GM21717 (cell line): ENCODE measurements around the gene SMURF1.
"Not testable (repeated sequence)": the region's sequence is repeated elsewhere in the genome, so short reads cannot be mapped to it uniquely, and the experiment has no call there.

ENCODE experiments used
- ATAC-seq: cut with Tn5 transposase; IDR thresholded peaks from one replicate; pipeline ENCODE4 v1.9.1; 2021; ENCODE audit warnings: mild to moderate bottlenecking, moderate library complexity; ENCODE audit not compliant: unreplicated experiment

SMURF1 gene

DNA sequence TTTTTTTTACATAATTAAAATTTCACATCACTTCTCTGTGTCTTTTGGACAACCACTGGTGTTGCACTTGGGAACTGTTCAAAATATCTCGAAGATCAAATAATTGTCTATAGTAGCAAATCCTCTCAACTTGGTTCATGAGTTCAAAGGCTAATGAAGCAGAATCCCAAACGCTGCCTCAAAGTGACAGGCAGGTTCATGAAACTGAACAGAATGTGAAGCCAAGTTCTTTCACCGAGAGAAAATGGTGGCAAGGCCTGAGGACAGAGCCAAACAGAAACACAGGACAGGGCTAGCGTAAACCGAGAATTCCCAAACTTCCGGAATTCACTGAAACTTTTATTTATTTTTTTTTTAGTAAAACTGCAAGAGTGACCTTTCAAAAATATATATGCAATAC is 21.1 kb downstream of the SMURF1 start:
- no peak for ATAC-seq

DNA sequence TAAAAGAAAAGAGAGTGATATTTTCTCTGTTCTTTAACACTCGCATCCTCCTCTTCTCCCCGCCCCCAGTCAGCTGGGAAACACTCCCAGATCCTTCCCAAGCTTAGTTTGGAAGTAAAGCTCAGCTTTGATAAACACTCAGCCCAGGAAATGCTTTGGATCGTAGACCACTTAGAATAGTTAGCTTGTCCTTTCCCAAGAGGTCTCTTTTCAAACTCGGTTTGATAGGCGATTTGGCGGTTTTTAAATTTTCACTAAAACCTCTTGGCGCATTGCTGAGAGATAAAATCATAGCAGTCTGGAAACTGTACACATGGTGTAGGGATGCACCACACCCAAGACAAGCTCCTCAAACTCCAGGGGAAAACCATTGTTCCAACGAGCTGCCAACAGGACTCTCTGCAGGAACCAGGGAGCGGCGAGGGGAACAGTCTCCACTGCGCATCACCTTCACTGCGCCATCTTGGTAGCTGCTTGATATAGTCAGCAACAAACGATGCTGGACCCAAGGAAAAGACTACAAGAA is 22.3 kb downstream of the SMURF1 start:
- ATAC-seq: no peak

DNA sequence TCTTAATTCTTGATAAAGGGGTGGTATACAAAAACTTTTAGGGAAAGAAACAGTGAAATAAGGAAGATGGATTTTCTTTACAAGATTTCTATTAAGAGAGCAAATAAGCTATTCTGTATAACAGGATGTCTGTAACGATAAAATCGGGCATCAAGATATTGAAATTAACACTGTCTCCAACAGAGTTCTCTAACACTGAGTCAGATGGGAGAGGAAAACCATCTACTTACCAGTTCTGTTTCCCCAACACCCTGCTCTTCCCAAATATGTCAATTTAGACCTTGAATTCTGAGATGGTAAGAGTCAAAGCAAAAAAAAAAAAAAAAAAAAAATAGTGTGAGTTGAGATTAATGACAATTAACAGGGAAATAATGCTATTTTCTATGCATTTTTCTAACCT is 23.0 kb downstream of the SMURF1 start:
- no peak for ATAC-seq

DNA sequence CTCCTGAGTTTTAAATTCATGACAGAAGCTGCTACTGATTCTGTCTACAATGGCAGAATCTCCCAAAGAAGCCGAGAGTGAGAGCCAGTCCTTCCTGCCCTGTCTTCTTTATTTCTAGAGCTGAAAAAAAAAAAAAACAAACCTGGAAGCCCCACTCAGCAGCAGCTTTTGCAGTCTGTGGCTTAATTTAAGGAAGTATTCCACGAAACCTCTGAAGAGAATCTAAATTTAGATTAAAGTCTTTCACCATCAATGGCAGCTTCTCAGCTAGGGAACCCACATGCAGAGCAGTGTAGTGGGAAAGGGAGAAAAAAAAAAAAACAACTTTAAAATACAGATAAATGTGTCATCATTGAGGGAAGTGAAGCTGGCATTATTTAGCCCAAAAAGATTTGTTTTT is 23.4 kb downstream of the SMURF1 start:
- ATAC-seq: no peak

DNA sequence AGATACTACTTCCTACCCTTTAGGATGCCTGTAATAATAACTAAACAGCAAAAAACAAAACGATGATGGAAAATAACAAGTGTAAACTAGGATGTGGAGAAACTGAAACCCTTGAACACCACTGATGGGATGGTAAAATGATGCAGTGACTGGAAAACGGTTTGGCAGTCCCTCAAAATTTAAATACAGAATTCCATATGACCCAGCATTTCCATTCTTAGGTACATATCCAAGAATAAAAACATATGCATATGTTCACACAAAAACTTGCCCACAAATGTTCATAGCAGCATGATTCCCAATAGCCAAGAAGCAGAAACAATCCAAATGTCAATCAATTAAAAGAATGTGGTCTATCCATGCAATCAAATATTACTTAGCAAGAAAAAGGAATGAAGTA is 25.8 kb downstream of the SMURF1 start:
- no peak for ATAC-seq

DNA sequence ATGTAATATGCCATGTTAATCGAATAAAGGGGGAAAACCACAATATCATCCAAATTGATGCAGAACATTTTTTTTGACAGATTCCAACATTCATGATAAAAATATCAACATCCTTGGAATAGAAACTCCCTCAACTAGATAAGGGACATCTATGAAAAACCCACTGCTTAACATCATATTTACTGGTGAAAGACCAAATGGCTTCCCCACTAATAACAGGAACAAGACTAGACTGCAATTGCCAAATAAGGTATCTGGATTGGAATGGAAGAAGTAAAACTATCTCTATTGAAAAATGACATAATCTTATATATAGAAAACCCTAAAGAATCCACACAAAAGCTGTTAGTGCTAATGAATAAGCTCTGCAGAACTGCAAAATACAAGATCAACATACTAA is 27.8 kb downstream of the SMURF1 start:
- ATAC-seq: no peak

DNA sequence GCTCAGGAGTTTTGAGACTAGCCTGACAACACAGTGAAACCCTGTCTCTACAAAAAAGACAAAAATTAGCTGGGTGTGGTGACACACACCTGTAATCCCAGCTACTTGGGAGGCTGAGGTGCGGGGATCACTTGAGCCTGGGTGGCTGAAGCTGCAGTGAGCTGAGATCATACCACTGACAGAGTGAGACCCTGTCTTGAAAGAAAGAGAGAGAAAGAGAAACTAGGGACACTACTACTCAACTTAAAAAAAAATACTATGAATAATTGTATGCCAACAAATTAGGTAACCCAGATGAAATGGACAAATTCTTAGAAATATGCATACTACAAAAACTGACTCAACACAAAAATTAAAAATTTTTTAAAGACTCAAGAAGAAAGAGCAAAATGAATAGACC is 28.5 kb downstream of the SMURF1 start:
- ATAC-seq: no peak

DNA sequence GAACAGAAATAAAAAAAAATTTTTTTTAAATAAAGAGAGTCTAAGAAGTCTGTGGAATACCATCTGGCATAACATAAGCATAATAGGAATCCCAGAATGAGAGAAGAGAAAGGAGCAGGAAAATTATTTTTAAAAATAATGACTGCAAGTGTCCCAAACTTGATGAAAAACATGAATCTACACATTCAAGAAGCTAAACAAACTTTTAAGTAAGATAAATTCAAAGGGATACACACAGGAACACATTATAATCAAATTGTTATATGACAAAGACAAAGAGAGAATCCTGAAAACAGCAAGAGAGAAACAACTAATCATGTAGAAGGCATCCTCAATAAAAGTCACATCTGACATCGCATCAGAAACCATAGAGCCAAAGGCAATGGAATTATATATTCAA is 30.9 kb downstream of the SMURF1 start:
- no peak for ATAC-seq

DNA sequence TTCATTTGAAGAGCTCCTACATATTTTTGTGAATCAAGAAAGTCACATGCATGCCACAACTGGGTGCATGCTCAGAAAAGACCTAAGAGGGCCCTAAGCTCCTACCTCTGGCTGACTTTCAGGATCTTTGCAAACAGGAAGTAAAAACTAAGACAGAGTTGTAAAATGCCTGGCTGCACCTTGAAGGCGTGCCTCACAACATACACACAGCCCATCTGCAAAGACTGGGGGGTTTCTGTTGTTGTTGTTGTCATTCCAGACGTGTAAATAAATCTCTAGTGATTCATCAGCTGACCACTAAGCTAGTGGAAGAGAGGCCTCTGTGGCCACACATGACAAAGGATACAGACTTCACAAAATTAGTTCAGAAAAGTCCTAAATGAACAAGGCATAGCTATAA is 31.8 kb downstream of the SMURF1 start:
- ATAC-seq: peak; percentile 85

DNA sequence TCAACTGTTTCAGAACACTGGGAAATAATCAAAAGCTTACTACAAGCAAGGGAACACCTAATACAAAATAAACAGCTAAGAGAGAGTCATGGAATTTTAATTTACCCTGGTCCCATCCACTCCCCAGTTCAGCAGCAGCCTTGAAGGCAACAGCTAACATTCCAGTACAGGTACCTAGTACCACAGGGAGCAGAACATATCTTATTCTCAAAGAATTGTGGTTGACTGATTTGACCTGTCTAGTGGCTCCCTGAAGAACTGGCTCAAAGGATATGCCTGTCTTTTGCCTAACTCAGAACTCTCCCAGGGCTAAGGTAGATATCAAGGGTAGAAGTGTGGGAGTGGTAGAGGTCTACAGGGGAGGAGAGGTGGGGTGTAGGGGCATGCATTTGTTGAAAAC is 32.3 kb downstream of the SMURF1 start:
- no peak for ATAC-seq

DNA sequence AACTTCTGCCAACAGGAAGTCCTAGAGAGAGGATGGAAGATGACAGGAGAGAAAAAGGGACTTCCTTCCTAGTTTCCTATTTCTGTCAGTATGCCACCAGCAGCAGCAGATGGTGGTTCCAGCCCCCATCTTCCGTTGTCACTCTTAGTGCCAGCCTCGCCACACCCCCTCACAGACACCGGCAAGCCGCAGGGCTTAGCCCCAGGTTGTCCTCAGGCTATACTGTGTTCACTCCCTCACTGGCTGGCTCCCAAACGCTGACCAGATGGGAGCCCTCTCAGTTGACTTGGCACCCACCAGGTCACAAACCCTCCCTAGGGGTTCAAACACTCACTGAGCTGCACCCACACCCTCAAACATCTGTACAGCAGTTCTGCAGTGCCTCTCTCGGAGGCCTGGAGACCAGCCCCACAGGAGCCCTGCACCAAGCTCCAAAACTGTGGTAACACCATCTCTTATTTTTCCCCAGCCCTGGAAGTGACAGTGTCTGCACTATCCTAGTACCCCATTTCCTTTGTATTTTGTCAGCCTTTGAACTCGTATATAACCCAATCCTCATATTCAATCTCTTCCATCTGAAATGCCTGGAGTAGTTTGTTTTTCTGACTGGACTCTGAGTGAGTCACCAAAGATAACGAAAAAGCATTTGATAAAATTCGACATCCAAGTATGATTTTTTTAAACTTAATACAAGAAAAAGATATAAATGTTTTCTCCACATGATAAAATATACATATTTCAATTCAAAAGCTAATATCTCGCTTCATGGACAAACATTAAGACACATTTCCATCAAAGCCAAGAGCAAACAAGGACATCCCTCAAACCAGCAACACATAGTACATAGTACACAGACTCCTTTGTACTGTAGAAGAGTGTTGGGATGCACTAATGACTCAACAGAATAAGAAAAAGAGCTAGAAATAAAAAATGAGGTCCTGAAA is 34.5 kb downstream of the SMURF1 start:
- no peak for ATAC-seq

DNA sequence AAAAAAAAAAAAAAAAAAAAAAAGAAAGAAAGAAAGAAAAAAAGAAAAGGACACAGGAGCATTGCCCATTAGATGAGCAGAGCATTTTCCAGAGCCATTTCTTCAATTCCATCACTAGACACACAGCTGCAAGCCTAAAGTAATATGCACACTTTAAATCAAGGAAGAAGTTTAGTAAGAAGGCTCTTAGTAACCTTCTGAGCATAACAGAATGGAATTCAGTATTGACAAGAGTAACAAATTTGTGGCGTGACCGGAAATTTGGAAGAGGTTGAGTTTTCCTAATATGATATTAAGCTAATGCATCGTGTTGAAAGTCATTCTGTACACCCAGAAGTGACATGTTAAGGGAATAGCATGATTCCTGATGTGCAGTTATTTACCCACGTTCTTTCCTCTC is 35.3 kb downstream of the SMURF1 start:
- ATAC-seq: no peak

DNA sequence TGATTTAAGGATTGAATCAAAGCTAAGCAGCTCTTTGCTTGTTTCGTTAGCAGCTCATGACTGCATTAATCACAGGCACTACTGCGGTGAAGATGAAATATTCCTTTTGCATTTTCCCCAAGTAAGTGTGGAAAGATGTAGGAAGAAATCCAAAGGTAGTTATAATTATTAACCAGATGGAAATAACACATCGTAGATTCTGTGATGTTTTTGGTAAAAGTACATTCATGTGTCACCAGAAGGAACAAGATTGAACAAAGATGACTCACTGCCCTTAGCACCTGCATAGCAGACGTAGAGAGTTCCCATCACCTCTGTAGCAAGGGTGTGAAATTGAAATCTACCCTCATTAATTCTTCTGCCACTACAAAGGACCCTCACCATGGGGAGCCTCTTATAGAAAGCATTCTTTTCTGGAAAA is 37.1 kb downstream of the SMURF1 start:
- no peak for ATAC-seq

DNA sequence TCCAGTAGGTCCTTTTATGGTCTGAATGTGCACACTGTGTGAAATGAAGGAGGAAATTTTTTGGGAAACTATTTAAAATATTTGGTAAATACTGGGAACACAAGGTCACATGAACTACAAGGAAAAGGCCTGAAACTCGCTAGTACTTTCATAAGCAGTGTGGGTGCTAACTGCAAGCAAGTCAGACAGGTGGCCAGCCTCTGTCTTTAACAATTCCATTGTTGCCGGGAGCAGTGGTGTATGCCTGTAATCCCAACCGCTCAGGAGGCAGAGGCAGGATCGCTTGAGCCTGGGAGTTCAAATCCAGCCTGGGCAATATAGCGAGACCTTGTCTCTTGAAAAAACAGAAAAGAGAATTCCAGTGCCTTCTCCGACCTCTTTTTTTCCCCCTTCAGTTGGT is 37.5 kb downstream of the SMURF1 start:
- ATAC-seq: no peak

DNA sequence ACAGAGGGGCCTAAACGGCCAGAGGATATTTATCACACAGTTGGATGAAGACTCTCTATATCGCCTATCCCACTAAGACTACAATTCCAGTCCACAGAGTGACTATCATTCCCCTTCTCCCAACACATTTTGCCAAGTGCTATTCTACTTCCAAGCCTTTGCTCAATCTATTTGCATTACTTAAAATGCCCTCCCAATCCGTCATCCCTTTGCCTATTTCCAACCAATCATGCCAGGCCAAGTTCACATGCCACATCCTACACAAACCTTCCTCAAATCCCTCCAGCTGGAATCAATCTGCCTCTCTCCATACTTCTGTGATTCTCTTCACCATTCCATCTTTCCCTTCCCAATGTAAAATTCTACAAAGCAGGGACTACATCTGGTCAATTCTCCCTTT is 38.2 kb downstream of the SMURF1 start:
- ATAC-seq: no peak

DNA sequence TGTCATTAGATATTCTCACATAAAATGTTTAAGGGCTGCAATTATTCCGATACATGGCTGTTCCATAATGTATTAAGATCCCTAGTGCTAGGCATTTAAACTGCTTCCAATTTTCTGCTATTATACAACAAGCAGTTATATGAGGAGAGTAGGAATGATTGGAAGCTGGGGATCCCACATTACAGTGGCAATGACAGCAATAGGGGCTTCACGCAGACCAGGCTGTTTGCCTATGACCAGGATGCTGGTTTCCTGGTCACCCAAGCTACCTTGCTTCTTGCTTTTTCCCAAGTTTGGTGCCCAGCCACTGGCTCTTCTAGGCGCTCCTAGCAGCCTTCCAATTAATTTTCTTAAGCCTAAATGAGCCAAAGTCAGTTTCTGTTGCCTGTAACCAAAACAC is 39.3 kb downstream of the SMURF1 start:
- ATAC-seq: no peak

DNA sequence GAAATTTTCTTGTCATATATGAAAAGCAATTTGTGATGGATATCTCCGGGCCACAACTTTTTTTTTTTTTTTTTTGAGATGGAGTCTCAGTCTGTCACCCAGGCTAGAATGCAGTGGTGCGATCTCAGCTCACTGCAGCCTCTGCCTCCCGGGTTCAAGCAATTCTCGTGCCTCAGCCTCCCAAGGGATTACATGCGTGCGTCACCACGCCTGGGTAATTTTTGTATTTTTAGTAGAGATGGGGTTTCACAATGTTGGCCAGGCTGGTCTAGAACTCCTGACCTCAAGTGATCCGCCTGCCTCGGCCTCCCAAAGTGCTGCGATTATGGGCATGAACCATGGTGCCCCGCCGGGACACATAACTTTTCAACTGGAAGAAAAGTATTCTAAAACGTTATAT is 40.1 kb downstream of the SMURF1 start:
- ATAC-seq: not testable (repeated sequence)

DNA sequence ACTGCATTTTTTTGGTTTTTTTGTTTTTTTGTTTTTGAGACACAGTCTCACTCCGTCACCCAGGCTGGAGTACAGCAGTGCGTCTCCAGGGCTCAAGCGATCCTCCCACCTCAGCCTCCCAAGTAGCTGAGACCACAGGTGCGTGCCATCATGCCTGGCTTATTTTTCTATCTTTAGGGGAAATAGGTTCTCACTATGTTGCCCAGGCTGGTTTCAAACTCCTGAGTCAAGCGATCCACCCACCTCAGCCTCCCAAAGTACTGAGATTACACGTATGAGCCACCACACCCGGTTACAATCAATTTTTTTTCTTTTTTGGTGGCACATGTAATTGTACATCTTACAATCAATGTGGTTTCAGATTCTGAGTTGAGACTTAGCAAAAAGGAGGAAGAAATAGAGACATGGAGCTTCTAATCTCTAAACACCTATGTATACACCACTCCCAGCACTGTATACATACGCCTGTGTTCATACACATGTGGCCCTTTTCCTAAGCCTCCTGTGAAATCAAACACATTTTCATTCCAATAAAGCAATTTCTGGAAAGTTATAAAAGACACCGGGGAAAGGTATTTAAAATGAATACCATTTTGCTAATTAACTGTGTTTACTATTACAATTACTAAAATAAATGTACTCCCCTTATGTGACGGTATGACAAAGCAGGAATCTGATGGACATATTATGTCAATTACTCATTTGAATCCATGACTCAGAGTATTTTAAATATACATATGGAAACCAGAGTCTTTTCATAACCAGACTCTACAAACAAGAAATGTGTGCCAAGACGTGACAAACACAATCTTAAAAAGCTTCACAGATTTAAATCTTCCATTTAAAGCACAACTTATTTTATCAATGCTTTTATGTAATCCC is 40.9 kb downstream of the SMURF1 start:
- ATAC-seq: no peak

DNA sequence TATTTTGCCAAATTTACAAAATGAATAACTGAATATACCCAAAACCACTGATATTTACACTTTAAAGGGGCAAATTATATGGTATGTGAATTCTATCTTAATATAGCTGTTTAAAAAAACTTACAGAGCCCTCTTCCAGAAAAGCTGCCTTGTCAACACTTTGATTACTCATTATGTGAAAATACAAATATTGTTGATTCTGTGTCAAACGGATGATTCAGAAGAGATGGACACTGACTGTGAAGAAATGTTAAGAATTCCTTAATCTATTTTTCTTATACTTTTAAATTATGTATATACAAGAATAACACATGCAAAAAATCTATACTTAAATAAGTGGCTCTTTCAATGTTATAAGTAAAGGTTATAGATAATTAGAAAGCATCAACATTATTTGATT is 41.5 kb downstream of the SMURF1 start:
- ATAC-seq: no peak

DNA sequence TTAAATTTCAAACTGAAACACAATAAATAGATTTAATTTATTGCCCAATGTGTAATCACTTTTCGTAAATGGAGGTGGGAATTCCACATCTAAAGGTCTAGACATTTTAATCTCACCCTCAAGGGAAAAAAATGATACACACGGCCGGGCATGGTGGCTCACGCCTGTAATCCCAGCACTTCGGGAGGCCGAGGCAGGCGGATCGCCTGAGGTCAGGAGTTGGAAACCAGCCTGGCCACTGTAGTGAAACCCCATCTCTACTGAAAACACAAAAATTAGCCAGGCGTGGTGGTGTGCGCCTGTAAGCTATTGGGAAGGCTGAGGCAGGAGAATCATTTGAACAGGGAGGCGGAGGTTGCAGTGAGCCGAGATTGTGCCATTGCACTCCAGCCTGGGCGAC is 42.4 kb downstream of the SMURF1 start:
- ATAC-seq: not testable (repeated sequence)

DNA sequence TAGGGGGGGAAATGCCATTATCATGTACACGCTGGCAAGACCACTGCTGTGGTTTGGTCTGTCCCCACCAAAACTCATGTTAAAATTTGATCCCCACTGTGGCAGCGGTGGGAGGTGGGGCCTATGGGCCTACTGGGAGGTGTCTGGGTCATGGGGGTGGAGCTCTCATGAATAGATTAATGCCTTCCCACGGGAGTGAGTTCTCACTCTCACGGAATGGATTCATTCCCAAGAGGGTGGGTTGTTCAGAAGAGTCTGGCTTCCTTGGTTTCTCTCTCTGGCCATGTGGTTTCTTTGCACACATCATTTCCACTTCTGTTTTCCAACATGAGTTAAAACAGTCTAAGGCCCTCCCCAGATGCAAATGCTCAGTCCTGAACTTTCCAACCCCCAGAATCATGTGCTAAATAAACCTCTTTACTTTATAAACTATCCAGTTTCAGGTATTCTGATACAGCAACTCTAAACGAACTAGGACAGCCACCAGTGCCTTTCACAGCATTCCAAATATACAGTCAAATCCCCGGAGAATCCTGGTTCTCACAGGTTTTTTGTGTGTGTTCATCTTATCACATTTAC is 44.3 kb downstream of the SMURF1 start:
- ATAC-seq: no peak
